MM.1S (cell line): ENCODE data around the gene ODF4.

Source experiments
- EZH2 ChIP-seq: fragments of 300-600 bp; sonication (generic); optimal IDR thresholded peaks from 2 replicates; pipeline ENCODE3; 2017; ENCODE audit warnings: low read depth, mild to moderate bottlenecking, antibody characterized with exemption, low read length, mixed read lengths
- TF ChIP-seq, protein P1 (sequence below): fragments of 300-600 bp; sonication (generic); IDR thresholded peaks from 2 replicates; pipeline ENCODE4 v1.5.1; 2016; ENCODE audit warnings: antibody characterized with exemption, low read length, mixed read lengths

DNA sequence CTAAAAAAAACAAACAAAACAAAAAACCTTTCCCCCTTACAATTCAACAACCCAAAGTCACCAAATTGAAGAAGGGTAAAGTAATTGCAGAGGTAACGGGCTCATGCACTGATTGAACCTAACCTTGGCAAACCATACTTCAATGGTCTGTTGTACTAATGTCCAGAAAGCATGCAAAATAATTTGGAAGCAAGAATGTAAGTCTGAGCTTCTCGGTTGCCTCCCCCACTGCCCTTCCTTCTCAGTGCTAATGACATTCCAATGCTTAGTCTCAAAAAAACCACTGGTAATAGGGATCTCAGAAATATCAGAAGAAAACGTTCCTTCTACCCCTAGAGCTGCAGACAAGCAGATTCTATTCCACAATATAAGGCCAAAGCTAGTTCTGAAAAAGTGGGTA is 21.1 kb downstream of the ODF4 start:
- TF ChIP-seq, protein P1, sequence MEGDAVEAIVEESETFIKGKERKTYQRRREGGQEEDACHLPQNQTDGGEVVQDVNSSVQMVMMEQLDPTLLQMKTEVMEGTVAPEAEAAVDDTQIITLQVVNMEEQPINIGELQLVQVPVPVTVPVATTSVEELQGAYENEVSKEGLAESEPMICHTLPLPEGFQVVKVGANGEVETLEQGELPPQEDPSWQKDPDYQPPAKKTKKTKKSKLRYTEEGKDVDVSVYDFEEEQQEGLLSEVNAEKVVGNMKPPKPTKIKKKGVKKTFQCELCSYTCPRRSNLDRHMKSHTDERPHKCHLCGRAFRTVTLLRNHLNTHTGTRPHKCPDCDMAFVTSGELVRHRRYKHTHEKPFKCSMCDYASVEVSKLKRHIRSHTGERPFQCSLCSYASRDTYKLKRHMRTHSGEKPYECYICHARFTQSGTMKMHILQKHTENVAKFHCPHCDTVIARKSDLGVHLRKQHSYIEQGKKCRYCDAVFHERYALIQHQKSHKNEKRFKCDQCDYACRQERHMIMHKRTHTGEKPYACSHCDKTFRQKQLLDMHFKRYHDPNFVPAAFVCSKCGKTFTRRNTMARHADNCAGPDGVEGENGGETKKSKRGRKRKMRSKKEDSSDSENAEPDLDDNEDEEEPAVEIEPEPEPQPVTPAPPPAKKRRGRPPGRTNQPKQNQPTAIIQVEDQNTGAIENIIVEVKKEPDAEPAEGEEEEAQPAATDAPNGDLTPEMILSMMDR, result no peak
- TF ChIP-seq EZH2, result no peak
